Measurements from ENCODE around the gene RCOR1.
"Not testable (repeated sequence)": the region's sequence is repeated elsewhere in the genome, so short reads cannot be mapped to it uniquely, and the experiment has no call there.

RCOR1 gene

GRCh38 chr14:102610968-102611811 is 18.7 kb downstream of the RCOR1 start:
- no CpG with 5 or more reads among the region's 5 CpGs for WGBS, 2 donors (ENCODE audit: extremely low coverage in 2 of 2, insufficient read length in 2 of 2, insufficient replicate concordance in 1 of 2)
- H3K4me2 ChIP-seq (ENCODE audit: insufficient read depth, low read length, poor library complexity, severe bottlenecking), result no peak overlapping the region
- no peak overlapping the region for H4K91ac ChIP-seq (ENCODE audit: low read depth, low read length, poor library complexity)
- H3K4ac ChIP-seq (ENCODE audit: low read length), result no peak overlapping the region
- H3K36me3 ChIP-seq (replicated peaks in 1 of 2; ENCODE audit: control insufficient read depth in 2 of 2, insufficient read depth in 2 of 2, low read length in 2 of 2), result peaks cover 4 to 11% of the 10 kb centered on the region in 2 donors
- H3K9me3 ChIP-seq (replicated peaks in 1 of 2; ENCODE audit: control insufficient read depth in 2 of 2, insufficient read depth in 1 of 2, low read depth in 1 of 2, low read length in 2 of 2), result peaks cover 0 to 3% of the 10 kb centered on the region in 2 donors
- H3K27me3 ChIP-seq (ENCODE audit: control insufficient read depth in 3 of 3, insufficient read depth in 3 of 3, low read depth in 1 of 3, low read length in 3 of 3), result peaks cover 0 to 2% (median 0%) of the 10 kb centered on the region in 3 experiments
- no peak overlapping the region for H3K18ac ChIP-seq (ENCODE audit: low read length)
- H2AK5ac ChIP-seq (ENCODE audit: low read depth, low read length), result no peak overlapping the region
- no peak overlapping the region for H2AFZ ChIP-seq (ENCODE audit: low read length)
- H3K27ac ChIP-seq (replicated peaks; ENCODE audit: low read length), result no peak overlapping the region
- H2BK12ac ChIP-seq (ENCODE audit: low read length), result no peak overlapping the region
- H3K79me1 ChIP-seq (ENCODE audit: low read depth, low read length), result peaks cover 9% of the 10 kb centered on the region
- H3K9ac ChIP-seq (ENCODE audit: low read depth, low read length, poor library complexity), result no peak overlapping the region
- H4K8ac ChIP-seq (ENCODE audit: low read depth, low read length), result no peak overlapping the region
- H3K14ac ChIP-seq (ENCODE audit: low read length), result no peak overlapping the region
- no peak overlapping the region for H3K23ac ChIP-seq (ENCODE audit: low read depth, low read length, poor library complexity)
- H3K4me1 ChIP-seq (ENCODE audit: control insufficient read depth in 2 of 2, insufficient read depth in 1 of 2, low read depth in 1 of 2, low read length in 2 of 2), result no peaks in the 10 kb centered on the region
- no peak for DNase-seq (ENCODE audit: low spot score)
- no peak overlapping the region for H2BK5ac ChIP-seq (ENCODE audit: low read length)
- no peak overlapping the region for H2BK15ac ChIP-seq (ENCODE audit: low read length)
- no peak overlapping the region for H3K4me3 ChIP-seq (ENCODE audit: low read length in 2 of 2)
- H2BK120ac ChIP-seq (ENCODE audit: low read depth, low read length), result no peak overlapping the region

DNA sequence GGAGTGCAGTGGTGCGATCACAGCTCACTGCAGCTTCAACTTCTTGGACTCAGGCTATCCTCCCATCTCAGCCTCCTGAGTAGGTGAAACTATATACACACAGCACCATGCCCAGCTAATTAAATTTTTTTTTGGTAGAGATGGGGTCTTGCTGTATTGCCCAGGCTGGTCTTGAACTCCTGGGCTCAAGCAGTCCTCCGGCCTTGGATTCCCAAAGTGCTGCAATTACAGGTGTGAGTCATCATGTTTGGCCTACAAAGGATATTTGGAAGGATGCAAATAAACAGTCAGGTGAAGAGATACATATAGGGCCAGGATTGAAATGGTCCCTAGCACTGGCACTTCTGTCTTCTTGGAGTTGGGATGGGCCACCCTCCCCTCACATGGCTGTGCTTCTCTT is 23.9 kb downstream of the RCOR1 start:
- Histone ChIP-seq H3K4me1 (ENCODE audit: control insufficient read depth in 2 of 2, insufficient read depth in 1 of 2, low read depth in 1 of 2, low read length in 2 of 2) (peaks cover 0 to 2% of the 10 kb centered on the region in 2 donors), H2AFZ (ENCODE audit: low read length) (no peak overlapping the region), H3K4ac (ENCODE audit: low read length) (no peak overlapping the region), H3K27ac (replicated peaks; ENCODE audit: low read length) (no peak overlapping the region), H3K18ac (ENCODE audit: low read length) (no peak overlapping the region), H3K79me1 (ENCODE audit: low read depth, low read length) (peaks cover 15% of the 10 kb centered on the region), H4K91ac (ENCODE audit: low read depth, low read length, poor library complexity) (no peak overlapping the region), H2BK12ac (ENCODE audit: low read length) (no peak overlapping the region), H3K4me2 (ENCODE audit: insufficient read depth, low read length, poor library complexity, severe bottlenecking) (no peak overlapping the region), H2BK5ac (ENCODE audit: low read length) (no peak overlapping the region), H4K8ac (ENCODE audit: low read depth, low read length) (no peak overlapping the region), H3K36me3 (replicated peaks in 1 of 2; ENCODE audit: control insufficient read depth in 2 of 2, insufficient read depth in 2 of 2, low read length in 2 of 2) (peaks cover 4 to 7% of the 10 kb centered on the region in 2 donors), H3K9me3 (replicated peaks in 1 of 2; ENCODE audit: control insufficient read depth in 2 of 2, insufficient read depth in 1 of 2, low read depth in 1 of 2, low read length in 2 of 2) (peaks cover 0 to 3% of the 10 kb centered on the region in 2 donors), H3K23ac (ENCODE audit: low read depth, low read length, poor library complexity) (no peak overlapping the region), H2AK5ac (ENCODE audit: low read depth, low read length) (no peak overlapping the region), H3K4me3 (ENCODE audit: low read length in 2 of 2) (no peak overlapping the region), H3K27me3 (ENCODE audit: control insufficient read depth in 3 of 3, insufficient read depth in 3 of 3, low read depth in 1 of 3, low read length in 3 of 3) (peaks cover 0 to 2% (median 0%) of the 10 kb centered on the region in 3 experiments), H3K14ac (ENCODE audit: low read length) (no peak overlapping the region), H2BK15ac (ENCODE audit: low read length) (no peak overlapping the region), H2BK120ac (ENCODE audit: low read depth, low read length) (no peak overlapping the region), H3K9ac (ENCODE audit: low read depth, low read length, poor library complexity) (no peak overlapping the region)
- WGBS, 2 donors (ENCODE audit: extremely low coverage in 2 of 2, insufficient read length in 2 of 2, insufficient replicate concordance in 1 of 2), result no CpG with 5 or more reads among the region's 2 CpGs
- DNase-seq (ENCODE audit: low spot score), result no peak

GRCh38 chr14:102616799-102617198 is 24.4 kb downstream of the RCOR1 start:
- no peak overlapping the region for H3K9ac ChIP-seq (ENCODE audit: low read depth, low read length, poor library complexity)
- H4K91ac ChIP-seq (ENCODE audit: low read depth, low read length, poor library complexity), result no peak overlapping the region
- H3K9me3 ChIP-seq (replicated peaks in 1 of 2; ENCODE audit: control insufficient read depth in 2 of 2, insufficient read depth in 1 of 2, low read depth in 1 of 2, low read length in 2 of 2), result peaks cover 0 to 3% of the 10 kb centered on the region in 2 donors
- H3K79me1 ChIP-seq (ENCODE audit: low read depth, low read length), result peaks cover 14% of the 10 kb centered on the region
- no peak overlapping the region for H3K18ac ChIP-seq (ENCODE audit: low read length)
- H3K36me3 ChIP-seq (replicated peaks in 1 of 2; ENCODE audit: control insufficient read depth in 2 of 2, insufficient read depth in 2 of 2, low read length in 2 of 2), result peaks cover 4 to 5% of the 10 kb centered on the region in 2 donors
- no peak overlapping the region for H4K8ac ChIP-seq (ENCODE audit: low read depth, low read length)
- H3K4me2 ChIP-seq (ENCODE audit: insufficient read depth, low read length, poor library complexity, severe bottlenecking), result no peak overlapping the region
- WGBS, 2 donors (ENCODE audit: extremely low coverage in 2 of 2, insufficient read length in 2 of 2, insufficient replicate concordance in 1 of 2), result no CpG with 5 or more reads among the region's 3 CpGs
- H2BK5ac ChIP-seq (ENCODE audit: low read length), result no peak overlapping the region
- no peak overlapping the region for H2AFZ ChIP-seq (ENCODE audit: low read length)
- H3K14ac ChIP-seq (ENCODE audit: low read length), result no peak overlapping the region
- no peak overlapping the region for H2BK120ac ChIP-seq (ENCODE audit: low read depth, low read length)
- no peak overlapping the region for H2BK12ac ChIP-seq (ENCODE audit: low read length)
- H3K27ac ChIP-seq (replicated peaks; ENCODE audit: low read length), result no peak overlapping the region
- no peak overlapping the region for H3K4me3 ChIP-seq (ENCODE audit: low read length in 2 of 2)
- peaks cover 0 to 2% (median 0%) of the 10 kb centered on the region in 3 experiments for H3K27me3 ChIP-seq (ENCODE audit: control insufficient read depth in 3 of 3, insufficient read depth in 3 of 3, low read depth in 1 of 3, low read length in 3 of 3)
- H2BK15ac ChIP-seq (ENCODE audit: low read length), result no peak overlapping the region
- H3K4ac ChIP-seq (ENCODE audit: low read length), result no peak overlapping the region
- peaks cover 1 to 5% of the 10 kb centered on the region in 2 donors for H3K4me1 ChIP-seq (ENCODE audit: control insufficient read depth in 2 of 2, insufficient read depth in 1 of 2, low read depth in 1 of 2, low read length in 2 of 2)
- no peak for DNase-seq (ENCODE audit: low spot score)
- no peak overlapping the region for H2AK5ac ChIP-seq (ENCODE audit: low read depth, low read length)
- H3K23ac ChIP-seq (ENCODE audit: low read depth, low read length, poor library complexity), result no peak overlapping the region

GRCh38 chr14:102619012-102619411 is 26.6 kb downstream of the RCOR1 start:
- not testable (repeated sequence) for H3K4ac ChIP-seq (ENCODE audit: low read length); DNase-seq (ENCODE audit: low spot score)
- no CpG with 5 or more reads among the region's 6 CpGs for WGBS, 2 donors (ENCODE audit: extremely low coverage in 2 of 2, insufficient read length in 2 of 2, insufficient replicate concordance in 1 of 2)

More at GRCh38 chr14:102619012-102619411, 26.6 kb downstream of the RCOR1 start:
- H3K4me2 ChIP-seq (ENCODE audit: insufficient read depth, low read length, poor library complexity, severe bottlenecking); H3K4me3 ChIP-seq (ENCODE audit: low read length in 2 of 2); H2AFZ ChIP-seq (ENCODE audit: low read length); H3K79me1 ChIP-seq (ENCODE audit: low read depth, low read length); H3K23ac ChIP-seq (ENCODE audit: low read depth, low read length, poor library complexity); H3K27me3 ChIP-seq (ENCODE audit: control insufficient read depth in 3 of 3, insufficient read depth in 3 of 3, low read depth in 1 of 3, low read length in 3 of 3); H2BK12ac ChIP-seq (ENCODE audit: low read length); H4K91ac ChIP-seq (ENCODE audit: low read depth, low read length, poor library complexity); H2AK5ac ChIP-seq (ENCODE audit: low read depth, low read length); H3K9me3 ChIP-seq (replicated peaks in 1 of 2; ENCODE audit: control insufficient read depth in 2 of 2, insufficient read depth in 1 of 2, low read depth in 1 of 2, low read length in 2 of 2); H3K9ac ChIP-seq (ENCODE audit: low read depth, low read length, poor library complexity); H2BK5ac ChIP-seq (ENCODE audit: low read length); H3K36me3 ChIP-seq (replicated peaks in 1 of 2; ENCODE audit: control insufficient read depth in 2 of 2, insufficient read depth in 2 of 2, low read length in 2 of 2); H3K18ac ChIP-seq (ENCODE audit: low read length); H4K8ac ChIP-seq (ENCODE audit: low read depth, low read length); H3K14ac ChIP-seq (ENCODE audit: low read length); H2BK15ac ChIP-seq (ENCODE audit: low read length); H2BK120ac ChIP-seq (ENCODE audit: low read depth, low read length); H3K27ac ChIP-seq (replicated peaks; ENCODE audit: low read length): not testable (repeated sequence)
- H3K4me1 ChIP-seq (ENCODE audit: control insufficient read depth in 2 of 2, insufficient read depth in 1 of 2, low read depth in 1 of 2, low read length in 2 of 2), result peaks cover 5 to 12% of the 10 kb centered on the region in 2 donors

Measured in neuronal stem cell (in vitro differentiated cells).